Adipose tissue (tissue), 3 donors: ENCODE results near the gene DRGX. TPM values are rescaled to one million over a fixed set of nuclear protein-coding genes. Genes with fewer than 3 reads are reported as not detected.

Experiments
- polyA plus RNA-seq, 3 donors: library from polyadenylated mRNA; stranded (reverse); fragments of 200-250 nt; gene quantifications; one replicate each; pipeline ENCODE4 v1.2.3, GENCODE V29; 2013
- donor health status: healthy with polysubstance abuse.
- donor health status: Bipolar disorder and iron deficiency.
- donor health status: healthy.

The DRGX gene
- polyA plus RNA-seq, 3 donors: not detected

Other genes starting within 250 kb of the DRGX start
- gene TMEM273, start 207.7 kb downstream of the DRGX start, polyA plus RNA-seq: 10 to 100 TPM in 2 of 3 donors, 1 to 10 TPM in 1; 3.6 to 41.8 (median 26.4) TPM
- gene C10orf71, start 96.9 kb downstream of the DRGX start, polyA plus RNA-seq: under 1 TPM; under 0.01 to 0.05 (median 0.01) TPM
- 1 to 10 TPM; 3.0 to 7.4 (median 3.3) TPM for gene ERCC6, start 143.0 kb upstream of the DRGX start, polyA plus RNA-seq
- gene SLC18A3, start 214.2 kb upstream of the DRGX start, polyA plus RNA-seq: under 1 TPM in 1 of 3 donors, not detected in 2; 0.02 TPM
- not detected for gene CHAT, start 217.9 kb upstream of the DRGX start, polyA plus RNA-seq